ENCODE results near the gene CCDC83.
"Not testable (repeated sequence)": the region's sequence is repeated elsewhere in the genome, so short reads cannot be mapped to it uniquely, and the experiment has no call there.

CCDC83 gene

DNA sequence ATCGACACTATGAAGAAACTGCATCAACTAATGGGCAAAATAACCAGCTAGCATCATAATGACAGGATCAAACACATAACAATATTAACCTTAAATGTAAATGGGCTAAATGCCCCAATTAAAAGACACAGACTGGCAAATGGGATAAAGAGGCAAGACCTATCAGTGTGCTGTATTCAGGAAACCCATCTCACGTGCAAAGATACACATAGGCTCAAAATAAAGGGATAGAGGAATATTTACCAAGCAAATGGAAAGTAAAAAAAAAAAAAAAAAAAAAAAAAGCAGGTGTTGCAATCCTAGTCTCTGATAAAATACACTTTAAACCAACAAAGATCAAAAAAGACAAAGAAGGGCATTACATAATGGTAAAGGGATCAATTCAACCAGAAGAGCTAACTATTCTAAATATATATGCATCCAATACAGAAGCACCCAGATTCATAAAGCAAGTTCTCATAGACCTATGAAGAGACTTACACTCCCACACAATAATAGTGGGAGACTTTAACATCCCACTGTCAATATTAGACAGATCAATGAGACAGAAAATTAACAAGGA lies 71.6 kb downstream of the CCDC83 start:
- DNase-seq (ENCODE audit: low read depth, low spot score); H3K4me3 ChIP-seq (ENCODE audit: low read length): not testable (repeated sequence)

GRCh38 chr11:85930879-85931366 lies 75.7 kb downstream of the CCDC83 start:
- no peak overlapping the region for H3K4me3 ChIP-seq (ENCODE audit: low read length)
- DNase-seq (ENCODE audit: low read depth, low spot score): no peak

- DNase-seq (ENCODE audit: low read depth, low spot score): no peak
- H3K4me3 ChIP-seq (ENCODE audit: low read length): no peak overlapping the region
Observed at GRCh38 chr11:85934596-85935169, 79.5 kb downstream of the CCDC83 start.

GRCh38 chr11:85935751-85936150 lies 80.6 kb downstream of the CCDC83 start:
- DNase-seq (ENCODE audit: low read depth, low spot score): no peak
- no peak overlapping the region for H3K4me3 ChIP-seq (ENCODE audit: low read length)

GRCh38 chr11:85937835-85938234 lies 82.7 kb downstream of the CCDC83 start:
- no peak for DNase-seq (ENCODE audit: low read depth, low spot score)

DNA sequence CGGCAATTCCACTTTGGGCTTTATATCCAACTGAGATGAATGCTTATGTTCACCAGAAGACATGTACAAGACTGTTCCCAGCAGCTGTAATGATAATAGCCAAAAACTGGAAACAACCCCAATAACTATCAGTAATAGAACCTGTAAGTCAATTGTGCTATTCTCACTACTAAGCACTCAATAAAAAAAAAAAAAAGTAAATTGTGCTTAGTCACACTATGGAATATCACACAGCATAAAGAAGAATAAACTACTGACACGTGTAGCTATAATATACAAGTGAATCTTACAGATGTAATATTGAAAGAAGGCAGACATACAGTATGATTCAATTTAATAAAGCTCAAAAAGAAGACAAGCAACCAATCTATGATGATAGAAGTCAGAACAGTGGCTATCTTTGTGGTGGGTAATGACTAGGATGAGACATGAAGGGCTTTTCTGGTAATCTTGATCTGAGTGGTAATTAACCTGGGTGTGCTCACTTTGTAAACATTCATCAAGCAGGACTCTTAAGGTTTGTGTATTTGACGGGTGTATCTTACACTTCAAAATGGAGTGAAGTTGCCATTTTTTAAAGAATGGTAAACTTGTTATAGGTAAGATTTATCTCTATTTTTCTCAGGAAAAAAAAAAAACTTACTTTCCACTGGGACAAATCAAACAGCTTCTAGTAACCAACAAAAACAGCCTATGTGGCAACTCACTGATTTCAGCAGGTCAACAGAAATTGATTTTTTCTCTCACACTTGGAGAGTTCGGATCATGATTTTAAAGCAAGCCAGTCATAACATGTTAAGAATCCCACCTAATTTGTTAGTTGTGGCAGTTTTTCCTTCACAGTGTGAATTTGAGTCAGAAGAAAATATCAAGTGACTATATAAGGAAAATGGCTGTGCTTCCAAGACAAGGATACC lies 84.2 kb downstream of the CCDC83 start:
- no peak for DNase-seq (ENCODE audit: low read depth, low spot score)
- H3K4me3 ChIP-seq (ENCODE audit: low read length): no peak overlapping the region

More at GRCh38 chr11:85937835-85938234, 82.7 kb downstream of the CCDC83 start:
- H3K4me3 ChIP-seq (ENCODE audit: low read length): no peak overlapping the region

DNA sequence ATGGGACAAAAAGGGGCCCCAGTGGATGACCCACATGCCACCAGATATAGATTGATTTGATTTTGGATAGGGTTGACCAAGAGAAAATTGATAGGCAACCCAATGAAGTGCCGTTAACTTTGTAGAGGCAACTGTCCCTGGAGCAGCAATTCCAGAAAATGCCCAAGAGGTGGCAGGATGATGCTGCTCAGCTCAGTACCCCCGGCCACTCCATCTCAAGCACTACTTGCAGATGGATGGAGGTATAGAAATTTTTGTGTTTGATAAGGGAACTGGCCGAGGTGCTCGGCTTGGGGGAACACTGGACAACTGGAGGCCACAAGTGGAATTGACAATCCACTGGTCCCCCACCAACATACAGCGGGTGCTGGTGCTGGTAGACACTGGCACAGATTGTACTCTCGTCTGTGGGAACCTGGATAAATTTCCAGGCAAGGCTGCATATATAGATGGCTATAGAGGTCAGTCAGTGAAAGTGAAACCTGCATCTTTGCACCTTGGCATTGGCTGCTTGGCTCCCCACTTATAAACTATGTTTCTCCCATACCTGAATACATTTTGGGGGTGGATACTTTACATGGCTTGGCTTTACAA lies 86.3 kb downstream of the CCDC83 start:
- H3K4me3 ChIP-seq (ENCODE audit: low read length): no peak overlapping the region
- peak; percentile 41 for DNase-seq (ENCODE audit: low read depth, low spot score)

GRCh38 chr11:85945296-85945695 lies 90.1 kb downstream of the CCDC83 start:
- no peak overlapping the region for H3K4me3 ChIP-seq (ENCODE audit: low read length)
- DNase-seq (ENCODE audit: low read depth, low spot score): no peak

DNA sequence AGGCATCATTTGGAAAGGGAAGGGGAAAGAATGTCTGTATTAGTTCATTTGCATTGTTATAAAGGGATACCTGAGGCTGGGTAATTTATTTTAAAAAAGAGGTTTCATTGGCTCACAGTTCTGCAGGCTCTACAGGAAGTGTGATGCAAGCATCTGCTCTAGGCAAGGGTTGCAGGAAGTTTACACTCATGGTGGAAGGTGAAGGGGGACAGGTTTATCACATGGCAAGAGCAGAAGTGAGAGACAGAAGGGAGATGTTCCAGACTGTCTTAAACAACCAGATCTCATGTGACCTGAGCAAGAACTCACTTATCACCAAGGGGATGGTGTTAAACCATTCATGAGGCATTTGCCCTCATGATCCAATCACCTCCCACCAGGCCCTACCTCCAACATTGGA lies 90.6 kb downstream of the CCDC83 start:
- H3K4me3 ChIP-seq (ENCODE audit: low read length): no peak overlapping the region
- no peak for DNase-seq (ENCODE audit: low read depth, low spot score)

DNA sequence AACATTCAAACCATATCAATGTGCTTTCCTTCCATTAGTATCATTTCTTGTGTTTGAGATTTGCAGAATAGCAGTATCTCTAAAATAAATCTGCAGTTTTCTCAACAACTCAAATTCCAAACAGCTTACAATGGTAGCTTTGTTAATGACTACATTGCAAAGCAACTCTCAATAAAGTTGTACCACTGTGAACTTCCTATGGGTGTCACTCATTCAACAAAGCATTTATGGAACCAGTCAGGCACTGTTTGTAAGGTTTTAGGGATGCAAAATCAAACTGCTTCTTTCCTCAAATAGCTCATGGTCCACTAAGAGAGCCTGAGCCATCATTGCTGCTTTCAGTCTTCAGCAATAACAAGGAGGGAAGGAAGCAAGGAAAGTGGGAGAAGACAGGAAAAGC lies 91.0 kb downstream of the CCDC83 start:
- H3K4me3 ChIP-seq (ENCODE audit: low read length): no peak overlapping the region
- no peak for DNase-seq (ENCODE audit: low read depth, low spot score)

GRCh38 chr11:85947431-85948272 lies 92.5 kb downstream of the CCDC83 start:
- H3K4me3 ChIP-seq (ENCODE audit: low read length): no peak overlapping the region
- DNase-seq (ENCODE audit: low read depth, low spot score): no peak

- DNase-seq (ENCODE audit: low read depth, low spot score): no peak
- H3K4me3 ChIP-seq (ENCODE audit: low read length): no peak overlapping the region
Observed at GRCh38 chr11:85948884-85949283, 93.7 kb downstream of the CCDC83 start.

- no peak for DNase-seq (ENCODE audit: low read depth, low spot score)
- no peak overlapping the region for H3K4me3 ChIP-seq (ENCODE audit: low read length)
Observed at GRCh38 chr11:85949798-85950197, 94.6 kb downstream of the CCDC83 start.

DNA sequence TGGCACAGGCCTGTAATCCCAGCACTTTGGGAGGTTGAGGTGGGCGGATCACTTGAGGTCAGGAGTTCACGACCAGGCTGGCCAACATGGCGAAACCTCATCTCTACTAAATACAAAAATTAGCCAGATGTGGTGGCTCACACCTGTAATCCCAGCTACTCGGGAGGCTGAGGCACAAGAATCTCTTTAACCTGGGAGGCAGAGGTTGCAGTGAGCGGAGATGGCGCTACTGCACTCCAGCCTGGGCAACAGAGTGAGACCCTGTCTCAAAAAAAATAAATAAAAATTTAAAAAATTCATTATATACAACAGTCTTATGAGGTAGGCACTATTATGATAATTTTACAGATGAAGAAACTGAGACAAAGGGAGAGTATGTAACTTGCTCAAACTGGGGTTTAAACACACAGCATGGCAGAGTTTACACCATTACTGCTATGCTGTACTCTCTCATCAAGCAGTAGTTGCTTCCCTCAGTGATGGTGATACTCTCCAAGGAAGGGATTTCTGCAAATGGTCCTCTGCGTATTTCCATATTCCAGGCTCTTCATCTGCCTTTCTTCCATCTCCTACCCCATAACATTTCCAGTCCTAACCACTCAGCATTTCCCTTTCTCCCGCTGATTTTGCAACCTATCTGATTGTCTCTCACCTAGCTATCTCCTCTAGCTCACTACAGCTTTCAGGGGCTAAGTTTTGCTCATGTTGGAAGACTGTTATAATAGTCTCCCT lies 95.3 kb downstream of the CCDC83 start:
- DNase-seq (ENCODE audit: low read depth, low spot score): no peak
- H3K4me3 ChIP-seq (ENCODE audit: low read length): no peak overlapping the region

DNA sequence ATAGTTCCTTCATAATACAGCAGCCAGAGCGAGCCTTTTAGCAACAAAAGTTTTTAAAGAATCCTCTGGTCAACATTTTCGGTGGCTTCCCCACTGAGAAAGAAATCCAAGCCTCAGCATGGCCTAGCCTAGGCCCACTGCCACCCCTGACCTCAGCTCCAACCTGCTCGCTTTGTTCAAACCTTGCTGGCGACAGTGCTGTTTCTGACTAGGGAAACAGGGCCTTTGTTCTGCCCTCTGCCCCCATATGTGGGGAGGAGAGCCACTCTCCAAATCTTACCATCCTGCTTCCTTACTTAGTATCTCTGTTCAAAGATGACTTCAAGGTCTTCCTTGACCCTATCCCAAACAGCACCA lies 95.8 kb downstream of the CCDC83 start:
- H3K4me3 ChIP-seq (ENCODE audit: low read length): no peak overlapping the region
- DNase-seq (ENCODE audit: low read depth, low spot score): no peak

GRCh38 chr11:85951428-85952107 lies 96.4 kb downstream of the CCDC83 start:
- DNase-seq (ENCODE audit: low read depth, low spot score): no peak
- H3K4me3 ChIP-seq (ENCODE audit: low read length): no peak overlapping the region

DNA sequence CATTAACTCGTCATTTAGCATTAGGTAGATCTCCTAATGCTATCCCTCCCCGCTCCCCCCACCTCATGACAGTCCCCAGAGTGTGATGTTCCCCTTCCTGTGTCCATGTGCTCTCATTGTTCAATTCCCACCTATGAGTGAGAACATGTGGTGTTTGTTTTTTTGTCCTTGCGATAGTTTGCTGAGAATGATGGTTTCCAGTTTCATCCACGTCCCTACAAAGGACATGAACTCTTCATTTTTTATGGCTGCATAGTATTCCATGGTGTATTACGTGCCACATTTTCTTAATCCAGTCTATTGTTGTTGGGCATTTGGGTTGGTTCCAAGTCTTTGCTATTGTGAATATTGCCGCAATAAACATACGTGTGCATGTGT lies 96.9 kb downstream of the CCDC83 start:
- H3K4me3 ChIP-seq (ENCODE audit: low read length): not testable (repeated sequence)

More for the DNA sequence above, 96.9 kb downstream of the CCDC83 start:
- not testable (repeated sequence) for DNase-seq (ENCODE audit: low read depth, low spot score)
